Neural cell (in vitro differentiated cells): ENCODE results near the gene EGLN1. TPM values are rescaled to one million over a fixed set of nuclear protein-coding genes. Genes with fewer than 3 reads are reported as not detected.

Experiments used
- H2AFZ ChIP-seq: fragments of 200-600, 300-800 bp; sonication (generic), shearing (Covaris generic); 2 replicates; pipeline ENCODE4 v1.6.0; 2014; ENCODE audit warnings: low read depth, mild to moderate bottlenecking, antibody characterized with exemption, low read length, moderate library complexity
- H3F3A ChIP-seq: fragments of 200-600 bp; shearing (Covaris generic); 2 replicates; pipeline ENCODE4 v1.6.1; 2016; ENCODE audit warnings: mild to moderate bottlenecking, moderate library complexity, mixed read lengths, antibody characterized with exemption, low read length; ENCODE audit not compliant: insufficient read depth, poor library complexity, severe bottlenecking
- H3K27ac ChIP-seq: fragments of 200-600, 300-800 bp; sonication (generic), shearing (Covaris generic); 2 replicates; pipeline ENCODE4 v1.5.1; 2014; ENCODE audit warnings: mild to moderate bottlenecking, low read length, moderate library complexity
- H3K27me3 ChIP-seq: fragments of 300-800, 200-600 bp; sonication (generic), shearing (Covaris generic); 2 replicates; pipeline ENCODE4 v1.6.0; 2014; ENCODE audit warnings: mild to moderate bottlenecking, low read depth, low read length, moderate library complexity; ENCODE audit not compliant: insufficient read depth
- H3K36me3 ChIP-seq: fragments of 300-800, 200-600 bp; sonication (generic), shearing (Covaris generic); 2 replicates; pipeline ENCODE4 v1.5.1; 2014; ENCODE audit warnings: mild to moderate bottlenecking, antibody characterized with exemption, low read length, moderate library complexity; ENCODE audit not compliant: insufficient read depth
- H3K4me2 ChIP-seq: fragments of 300-800, 200-600 bp; sonication (generic), shearing (Covaris generic); 2 replicates; pipeline ENCODE4 v1.6.0; 2014; ENCODE audit warnings: mild to moderate bottlenecking, low read length
- H3K4me3 ChIP-seq: fragments of 300-800, 200-600 bp; sonication (generic), shearing (Covaris generic); 2 replicates; pipeline ENCODE4 v1.5.1; 2014; ENCODE audit warnings: mild to moderate bottlenecking, low read length, moderate library complexity
- H3K79me2 ChIP-seq: fragments of 200-600 bp; shearing (Covaris generic); replicated peaks from 2 replicates; pipeline ENCODE4 v1.6.0; 2014; ENCODE audit warnings: mild to moderate bottlenecking, low read length, moderate library complexity; ENCODE audit not compliant: insufficient read depth
- H3K9ac ChIP-seq: fragments of 300-800, 200-600 bp; sonication (generic), shearing (Covaris generic); 2 replicates; pipeline ENCODE4 v1.6.1; 2016; ENCODE audit warnings: mild to moderate bottlenecking, low read length, mixed read lengths
- H3K9me2 ChIP-seq: fragments of 200-600 bp; shearing (Covaris generic); 2 replicates; pipeline ENCODE4 v1.6.1; 2016; ENCODE audit warnings: mild to moderate bottlenecking, low read length, mixed read lengths; ENCODE audit not compliant: insufficient read depth
- H3K9me3 ChIP-seq: fragments of 200-600, 300-800 bp; sonication (generic), shearing (Covaris generic); 2 replicates; pipeline ENCODE4 v1.6.1; 2016; ENCODE audit warnings: mild to moderate bottlenecking, mixed run types, low read length, moderate library complexity, mixed read lengths
- H4K20me1 ChIP-seq: fragments of 200-600 bp; shearing (Covaris generic); 2 replicates; pipeline ENCODE4 v1.6.1; 2016; ENCODE audit warnings: mild to moderate bottlenecking, mixed run types; ENCODE audit not compliant: insufficient read depth
- EP300 ChIP-seq: fragments of 450-650 bp; conservative IDR thresholded peaks from 2 replicates; pipeline ENCODE4 v1.6.1; 2014; ENCODE audit warnings: antibody characterized with exemption, mild to moderate bottlenecking, moderate library complexity; ENCODE audit not compliant: poor library complexity, severe bottlenecking
- EZH2 ChIP-seq: fragments of 200-600, 300-800 bp; shearing (Covaris generic), sonication (generic); IDR thresholded peaks from 2 replicates; pipeline ENCODE4 v1.6.1; 2014; ENCODE audit warnings: antibody characterized with exemption, low read length, borderline replicate concordance, mild to moderate bottlenecking; ENCODE audit not compliant: insufficient read depth, poor library complexity, severe bottlenecking
- MXI1 ChIP-seq: fragments of 450-650 bp; conservative IDR thresholded peaks from 2 replicates; pipeline ENCODE4 v1.6.1; 2014; ENCODE audit warnings: antibody characterized with exemption, mild to moderate bottlenecking; ENCODE audit not compliant: poor library complexity, severe bottlenecking
- POLR2AphosphoS5 ChIP-seq: IDR thresholded peaks from 2 replicates; pipeline ENCODE4 v1.6.1; 2012
- RAD21 ChIP-seq: fragments of 450-650 bp; conservative IDR thresholded peaks from 2 replicates; pipeline ENCODE4 v1.6.1; 2014; ENCODE audit warnings: antibody characterized with exemption, mild to moderate bottlenecking, moderate library complexity
- SMC3 ChIP-seq: fragments of 450-650 bp; conservative IDR thresholded peaks from 2 replicates; pipeline ENCODE4 v1.6.1; 2014; ENCODE audit warnings: antibody characterized with exemption, mild to moderate bottlenecking, moderate library complexity; ENCODE audit not compliant: poor library complexity
- TAF1 ChIP-seq: IDR thresholded peaks from 2 replicates; pipeline ENCODE4 v1.6.1; 2012; ENCODE audit warnings: low read depth
- polyA plus RNA-seq: library from polyadenylated mRNA; depleted of rRNA; stranded (reverse); fragments of >200 nt; gene quantifications from 2 replicates; pipeline ENCODE4 v1.2.3, GENCODE V29; 2014
- TF ChIP-seq, protein P1 (sequence below): IDR thresholded peaks from 2 replicates; pipeline ENCODE4 v1.6.1; 2012; ENCODE audit warnings: borderline replicate concordance
- TF ChIP-seq, protein P2 (sequence below): fragments of 450-650 bp; IDR thresholded peaks from 2 replicates; pipeline ENCODE4 v1.5.1; 2014; ENCODE audit warnings: antibody characterized with exemption, mild to moderate bottlenecking, moderate library complexity; ENCODE audit not compliant: poor library complexity, severe bottlenecking

The EGLN1 gene
- polyA plus RNA-seq, 1 donor from 2014 or later: 33.2 TPM

DNA sequence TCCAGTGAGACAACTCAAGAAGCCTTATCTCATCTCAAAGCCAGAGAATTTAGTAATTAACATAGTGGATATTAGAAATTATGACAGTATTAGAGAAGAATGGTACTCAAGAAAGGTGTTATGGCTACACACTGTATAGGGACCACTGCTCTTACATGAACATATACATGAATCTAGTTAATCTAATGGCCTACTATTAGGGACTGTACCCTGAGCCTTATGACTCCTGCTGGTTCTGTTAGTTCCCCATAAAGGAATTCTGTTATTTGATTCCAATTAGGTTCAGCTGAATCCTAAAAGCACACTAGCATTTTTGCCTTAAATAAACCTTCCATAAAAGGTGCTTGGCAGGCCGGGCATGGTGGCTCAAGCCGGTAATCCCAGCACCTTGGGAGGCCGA is 39.7 kb downstream of the EGLN1 start:
- no peak for TF ChIP-seq TAF1
- TF ChIP-seq, protein P1, sequence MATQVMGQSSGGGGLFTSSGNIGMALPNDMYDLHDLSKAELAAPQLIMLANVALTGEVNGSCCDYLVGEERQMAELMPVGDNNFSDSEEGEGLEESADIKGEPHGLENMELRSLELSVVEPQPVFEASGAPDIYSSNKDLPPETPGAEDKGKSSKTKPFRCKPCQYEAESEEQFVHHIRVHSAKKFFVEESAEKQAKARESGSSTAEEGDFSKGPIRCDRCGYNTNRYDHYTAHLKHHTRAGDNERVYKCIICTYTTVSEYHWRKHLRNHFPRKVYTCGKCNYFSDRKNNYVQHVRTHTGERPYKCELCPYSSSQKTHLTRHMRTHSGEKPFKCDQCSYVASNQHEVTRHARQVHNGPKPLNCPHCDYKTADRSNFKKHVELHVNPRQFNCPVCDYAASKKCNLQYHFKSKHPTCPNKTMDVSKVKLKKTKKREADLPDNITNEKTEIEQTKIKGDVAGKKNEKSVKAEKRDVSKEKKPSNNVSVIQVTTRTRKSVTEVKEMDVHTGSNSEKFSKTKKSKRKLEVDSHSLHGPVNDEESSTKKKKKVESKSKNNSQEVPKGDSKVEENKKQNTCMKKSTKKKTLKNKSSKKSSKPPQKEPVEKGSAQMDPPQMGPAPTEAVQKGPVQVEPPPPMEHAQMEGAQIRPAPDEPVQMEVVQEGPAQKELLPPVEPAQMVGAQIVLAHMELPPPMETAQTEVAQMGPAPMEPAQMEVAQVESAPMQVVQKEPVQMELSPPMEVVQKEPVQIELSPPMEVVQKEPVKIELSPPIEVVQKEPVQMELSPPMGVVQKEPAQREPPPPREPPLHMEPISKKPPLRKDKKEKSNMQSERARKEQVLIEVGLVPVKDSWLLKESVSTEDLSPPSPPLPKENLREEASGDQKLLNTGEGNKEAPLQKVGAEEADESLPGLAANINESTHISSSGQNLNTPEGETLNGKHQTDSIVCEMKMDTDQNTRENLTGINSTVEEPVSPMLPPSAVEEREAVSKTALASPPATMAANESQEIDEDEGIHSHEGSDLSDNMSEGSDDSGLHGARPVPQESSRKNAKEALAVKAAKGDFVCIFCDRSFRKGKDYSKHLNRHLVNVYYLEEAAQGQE: no peak
- TF ChIP-seq RAD21: no peak
- TF ChIP-seq EZH2: no peak
- no peak for TF ChIP-seq MXI1
- TF ChIP-seq POLR2AphosphoS5: no peak
- no peak for TF ChIP-seq EP300
- TF ChIP-seq, protein P2, sequence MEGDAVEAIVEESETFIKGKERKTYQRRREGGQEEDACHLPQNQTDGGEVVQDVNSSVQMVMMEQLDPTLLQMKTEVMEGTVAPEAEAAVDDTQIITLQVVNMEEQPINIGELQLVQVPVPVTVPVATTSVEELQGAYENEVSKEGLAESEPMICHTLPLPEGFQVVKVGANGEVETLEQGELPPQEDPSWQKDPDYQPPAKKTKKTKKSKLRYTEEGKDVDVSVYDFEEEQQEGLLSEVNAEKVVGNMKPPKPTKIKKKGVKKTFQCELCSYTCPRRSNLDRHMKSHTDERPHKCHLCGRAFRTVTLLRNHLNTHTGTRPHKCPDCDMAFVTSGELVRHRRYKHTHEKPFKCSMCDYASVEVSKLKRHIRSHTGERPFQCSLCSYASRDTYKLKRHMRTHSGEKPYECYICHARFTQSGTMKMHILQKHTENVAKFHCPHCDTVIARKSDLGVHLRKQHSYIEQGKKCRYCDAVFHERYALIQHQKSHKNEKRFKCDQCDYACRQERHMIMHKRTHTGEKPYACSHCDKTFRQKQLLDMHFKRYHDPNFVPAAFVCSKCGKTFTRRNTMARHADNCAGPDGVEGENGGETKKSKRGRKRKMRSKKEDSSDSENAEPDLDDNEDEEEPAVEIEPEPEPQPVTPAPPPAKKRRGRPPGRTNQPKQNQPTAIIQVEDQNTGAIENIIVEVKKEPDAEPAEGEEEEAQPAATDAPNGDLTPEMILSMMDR: no peak
- TF ChIP-seq SMC3: no peak
- no peak overlapping the region for H3K4me3 ChIP-seq
- no peaks in the 10 kb centered on the region for H3F3A ChIP-seq
- no peaks in the 10 kb centered on the region for H4K20me1 ChIP-seq
- no peaks in the 10 kb centered on the region for H3K9me3 ChIP-seq
- no peak overlapping the region for H3K27ac ChIP-seq
- no peak overlapping the region for H2AFZ ChIP-seq
- no peak overlapping the region for H3K9ac ChIP-seq
- no peaks in the 10 kb centered on the region for H3K36me3 ChIP-seq
- H3K79me2 ChIP-seq: no peaks in the 10 kb centered on the region
- H3K27me3 ChIP-seq: no peaks in the 10 kb centered on the region
- H3K9me2 ChIP-seq: no peaks in the 10 kb centered on the region
- no peak overlapping the region for H3K4me2 ChIP-seq

DNA sequence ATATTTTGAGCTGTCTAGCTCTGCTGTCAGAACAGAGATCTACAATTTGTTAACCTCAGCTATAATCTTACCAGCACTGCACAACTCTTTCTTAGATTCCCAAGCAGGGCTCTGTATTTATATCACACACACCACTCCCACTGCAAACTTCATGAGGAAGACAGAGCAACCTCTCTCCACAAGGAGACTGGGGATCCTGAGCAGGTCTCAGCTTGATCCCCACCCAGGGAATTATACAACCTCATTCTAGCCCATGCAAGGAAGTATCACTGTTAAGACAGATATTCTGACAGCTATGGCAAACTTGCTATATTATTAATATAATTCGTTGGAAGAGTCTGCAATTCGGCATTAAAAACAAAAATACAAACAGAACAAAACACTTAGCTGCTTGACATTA is 40.4 kb downstream of the EGLN1 start:
- Histone ChIP-seq H2AFZ (no peak overlapping the region), H3K4me2 (no peak overlapping the region), H3K9ac (no peak overlapping the region), H3K36me3 (no peaks in the 10 kb centered on the region), H3F3A (no peaks in the 10 kb centered on the region), H3K27ac (no peak overlapping the region), H3K79me2 (no peaks in the 10 kb centered on the region), H4K20me1 (no peaks in the 10 kb centered on the region), H3K9me2 (no peaks in the 10 kb centered on the region), H3K4me3 (no peak overlapping the region), H3K27me3 (no peaks in the 10 kb centered on the region), H3K9me3 (no peaks in the 10 kb centered on the region)
- TF ChIP-seq, protein P2: no peak
- no peak for TF ChIP-seq RAD21
- no peak for TF ChIP-seq POLR2AphosphoS5
- TF ChIP-seq TAF1: no peak
- TF ChIP-seq, protein P1: no peak
- no peak for TF ChIP-seq EZH2
- no peak for TF ChIP-seq EP300
- TF ChIP-seq MXI1: no peak
- TF ChIP-seq SMC3: no peak
